ENCODE results near the gene ABI3BP. TPM values are rescaled to one million over a fixed set of nuclear protein-coding genes. Genes with fewer than 3 reads are reported as not detected.

ABI3BP gene
- total and polyA plus RNA-seq, 4 donors, result 1.9 to 4.2 (median 2.4) TPM

- no peak overlapping the region for H3K27ac ChIP-seq (ENCODE audit: low read depth in 1 of 2, low read length in 2 of 2)
- no peak for DNase-seq (ENCODE audit: low spot score)
- no peak for TF ChIP-seq RXRA (IDR thresholded peaks at IDR 0.05)
- TF ChIP-seq TAF1 (conservative IDR thresholded peaks at IDR 0.05), result no peak
- TF ChIP-seq YY1 (IDR thresholded peaks at IDR 0.05), result no peak
- no peak for TF ChIP-seq GABPA (IDR thresholded peaks at IDR 0.05 in 1 of 2, conservative IDR thresholded peaks at IDR 0.05 in 1 of 2)
- TF ChIP-seq, protein P1, sequence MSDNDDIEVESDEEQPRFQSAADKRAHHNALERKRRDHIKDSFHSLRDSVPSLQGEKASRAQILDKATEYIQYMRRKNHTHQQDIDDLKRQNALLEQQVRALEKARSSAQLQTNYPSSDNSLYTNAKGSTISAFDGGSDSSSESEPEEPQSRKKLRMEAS (IDR thresholded peaks at IDR 0.05), result no peak
- TF ChIP-seq HNF4A (conservative IDR thresholded peaks at IDR 0.05), result no peak
- TF ChIP-seq HNF4G (IDR thresholded peaks at IDR 0.05), result no peak
- TF ChIP-seq SP1 (IDR thresholded peaks at IDR 0.05), result no peak
- no peak for TF ChIP-seq NR2F2 (IDR thresholded peaks at IDR 0.05)
- TF ChIP-seq EGR1 (IDR thresholded peaks at IDR 0.05; ENCODE audit: low read depth in 2 of 2), result no peak
- 87% methylated on average over 2 of the region's 2 CpGs for WGBS
- H3K9me3 ChIP-seq (ENCODE audit: control insufficient read depth in 4 of 4, low read length in 3 of 4), result no peaks in the 10 kb centered on the region
- no peaks in the 10 kb centered on the region for H3K36me3 ChIP-seq (ENCODE audit: control insufficient read depth in 4 of 4, insufficient read depth in 3 of 4, low read depth in 1 of 4, low read length in 3 of 4)
- H3K4me3 ChIP-seq (ENCODE audit: low read depth in 1 of 3, low read length in 3 of 3), result no peak overlapping the region
- H3K9ac ChIP-seq (ENCODE audit: low read depth in 1 of 2, low read length in 2 of 2), result no peak overlapping the region
- no peaks in the 10 kb centered on the region for H3K27me3 ChIP-seq (ENCODE audit: control insufficient read depth in 4 of 4, insufficient read depth in 4 of 4, low read length in 3 of 4)
- H3K4me1 ChIP-seq (ENCODE audit: control insufficient read depth in 4 of 4, insufficient read depth in 4 of 4, low read length in 3 of 4), result no peaks in the 10 kb centered on the region
These were observed 92.4 kb downstream of the ABI3BP start for GRCh38 chr3:100900671-100901335.

- no peak for DNase-seq (ENCODE audit: low spot score)
- H3K4me3 ChIP-seq (ENCODE audit: low read depth in 1 of 3, low read length in 3 of 3), result no peak overlapping the region
- WGBS, result 54% methylated on average over 2 of the region's 2 CpGs
- H3K36me3 ChIP-seq (ENCODE audit: control insufficient read depth in 4 of 4, insufficient read depth in 3 of 4, low read depth in 1 of 4, low read length in 3 of 4), result no peaks in the 10 kb centered on the region
- no peaks in the 10 kb centered on the region for H3K4me1 ChIP-seq (ENCODE audit: control insufficient read depth in 4 of 4, insufficient read depth in 4 of 4, low read length in 3 of 4)
- no peak overlapping the region for H3K27ac ChIP-seq (ENCODE audit: low read depth in 1 of 2, low read length in 2 of 2)
- H3K9ac ChIP-seq (ENCODE audit: low read depth in 1 of 2, low read length in 2 of 2), result no peak overlapping the region
- TF ChIP-seq RXRA (IDR thresholded peaks at IDR 0.05) (no peak), JUND (IDR thresholded peaks at IDR 0.05) (no peak), ATF3 (IDR thresholded peaks at IDR 0.05) (no peak), HNF4A (conservative IDR thresholded peaks at IDR 0.05) (no peak), YY1 (IDR thresholded peaks at IDR 0.05) (no peak)
- TF ChIP-seq, protein P2, sequence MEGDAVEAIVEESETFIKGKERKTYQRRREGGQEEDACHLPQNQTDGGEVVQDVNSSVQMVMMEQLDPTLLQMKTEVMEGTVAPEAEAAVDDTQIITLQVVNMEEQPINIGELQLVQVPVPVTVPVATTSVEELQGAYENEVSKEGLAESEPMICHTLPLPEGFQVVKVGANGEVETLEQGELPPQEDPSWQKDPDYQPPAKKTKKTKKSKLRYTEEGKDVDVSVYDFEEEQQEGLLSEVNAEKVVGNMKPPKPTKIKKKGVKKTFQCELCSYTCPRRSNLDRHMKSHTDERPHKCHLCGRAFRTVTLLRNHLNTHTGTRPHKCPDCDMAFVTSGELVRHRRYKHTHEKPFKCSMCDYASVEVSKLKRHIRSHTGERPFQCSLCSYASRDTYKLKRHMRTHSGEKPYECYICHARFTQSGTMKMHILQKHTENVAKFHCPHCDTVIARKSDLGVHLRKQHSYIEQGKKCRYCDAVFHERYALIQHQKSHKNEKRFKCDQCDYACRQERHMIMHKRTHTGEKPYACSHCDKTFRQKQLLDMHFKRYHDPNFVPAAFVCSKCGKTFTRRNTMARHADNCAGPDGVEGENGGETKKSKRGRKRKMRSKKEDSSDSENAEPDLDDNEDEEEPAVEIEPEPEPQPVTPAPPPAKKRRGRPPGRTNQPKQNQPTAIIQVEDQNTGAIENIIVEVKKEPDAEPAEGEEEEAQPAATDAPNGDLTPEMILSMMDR (IDR thresholded peaks at IDR 0.05; ENCODE audit: low read depth, low read length, missing input control), result no peak
- H3K27me3 ChIP-seq (ENCODE audit: control insufficient read depth in 4 of 4, insufficient read depth in 4 of 4, low read length in 3 of 4), result no peaks in the 10 kb centered on the region
- H3K9me3 ChIP-seq (ENCODE audit: control insufficient read depth in 4 of 4, low read length in 3 of 4), result no peaks in the 10 kb centered on the region
These were observed 93.7 kb downstream of the ABI3BP start for GRCh38 chr3:100899440-100900091.

GRCh38 chr3:100898681-100899080 lies 94.5 kb downstream of the ABI3BP start:
- Histone ChIP-seq H3K27ac (ENCODE audit: low read depth in 1 of 2, low read length in 2 of 2) (no peak overlapping the region), H3K4me3 (ENCODE audit: low read depth in 1 of 3, low read length in 3 of 3) (no peak overlapping the region), H3K27me3 (ENCODE audit: control insufficient read depth in 4 of 4, insufficient read depth in 4 of 4, low read length in 3 of 4) (no peaks in the 10 kb centered on the region), H3K9ac (ENCODE audit: low read depth in 1 of 2, low read length in 2 of 2) (no peak overlapping the region), H3K9me3 (ENCODE audit: control insufficient read depth in 4 of 4, low read length in 3 of 4) (no peaks in the 10 kb centered on the region), H3K4me1 (ENCODE audit: control insufficient read depth in 4 of 4, insufficient read depth in 4 of 4, low read length in 3 of 4) (no peaks in the 10 kb centered on the region), H3K36me3 (ENCODE audit: control insufficient read depth in 4 of 4, insufficient read depth in 3 of 4, low read depth in 1 of 4, low read length in 3 of 4) (no peaks in the 10 kb centered on the region)
- no peak for DNase-seq (ENCODE audit: low spot score)
- 77% methylated on average over 5 of the region's 5 CpGs for WGBS
- no peak for TF ChIP-seq TAF1 (conservative IDR thresholded peaks at IDR 0.05)
- no peak for TF ChIP-seq ATF3 (IDR thresholded peaks at IDR 0.05)
- TF ChIP-seq HNF4G (IDR thresholded peaks at IDR 0.05), result no peak
- TF ChIP-seq, protein P3, sequence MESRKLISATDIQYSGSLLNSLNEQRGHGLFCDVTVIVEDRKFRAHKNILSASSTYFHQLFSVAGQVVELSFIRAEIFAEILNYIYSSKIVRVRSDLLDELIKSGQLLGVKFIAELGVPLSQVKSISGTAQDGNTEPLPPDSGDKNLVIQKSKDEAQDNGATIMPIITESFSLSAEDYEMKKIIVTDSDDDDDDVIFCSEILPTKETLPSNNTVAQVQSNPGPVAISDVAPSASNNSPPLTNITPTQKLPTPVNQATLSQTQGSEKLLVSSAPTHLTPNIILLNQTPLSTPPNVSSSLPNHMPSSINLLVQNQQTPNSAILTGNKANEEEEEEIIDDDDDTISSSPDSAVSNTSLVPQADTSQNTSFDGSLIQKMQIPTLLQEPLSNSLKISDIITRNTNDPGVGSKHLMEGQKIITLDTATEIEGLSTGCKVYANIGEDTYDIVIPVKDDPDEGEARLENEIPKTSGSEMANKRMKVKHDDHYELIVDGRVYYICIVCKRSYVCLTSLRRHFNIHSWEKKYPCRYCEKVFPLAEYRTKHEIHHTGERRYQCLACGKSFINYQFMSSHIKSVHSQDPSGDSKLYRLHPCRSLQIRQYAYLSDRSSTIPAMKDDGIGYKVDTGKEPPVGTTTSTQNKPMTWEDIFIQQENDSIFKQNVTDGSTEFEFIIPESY (IDR thresholded peaks at IDR 0.05), result no peak
- no peak for TF ChIP-seq RXRA (IDR thresholded peaks at IDR 0.05)
- no peak for TF ChIP-seq YY1 (IDR thresholded peaks at IDR 0.05)
- no peak for TF ChIP-seq NR2F2 (IDR thresholded peaks at IDR 0.05)
- TF ChIP-seq, protein P1 (IDR thresholded peaks at IDR 0.05), result no peak
- TF ChIP-seq RAD21 (IDR thresholded peaks at IDR 0.05), result no peak
- no peak for TF ChIP-seq EGR1 (IDR thresholded peaks at IDR 0.05; ENCODE audit: low read depth in 2 of 2)
- TF ChIP-seq JUND (IDR thresholded peaks at IDR 0.05), result no peak
- TF ChIP-seq, protein P2 (IDR thresholded peaks at IDR 0.05; ENCODE audit: low read depth, low read length, missing input control), result no peak
- TF ChIP-seq GABPA (IDR thresholded peaks at IDR 0.05 in 1 of 2, conservative IDR thresholded peaks at IDR 0.05 in 1 of 2), result no peak
